ENCODE measurements around the gene HAO2. TPM values are rescaled to one million over a fixed set of nuclear protein-coding genes. Genes with fewer than 3 reads are reported as not detected.

HAO2 gene
- total RNA-seq, 2 experiments from 2014 or later: not detected

- CTCF ChIA-PET: no interaction called here
- ATAC-seq: no peak
- Mint-ChIP-seq H3K9me3 (no peaks in the 10 kb centered on the region), H3K27ac (no peak overlapping the region), H3K27me3 (peaks cover 9% of the 10 kb centered on the region), H3K4me3 (no peak overlapping the region), H3K4me1 (ENCODE audit: low read depth) (no peaks in the 10 kb centered on the region), H3K36me3 (ENCODE audit: low read depth) (no peaks in the 10 kb centered on the region)
- intact Hi-C loops (cut with micrococcal nuclease): no loop called here
- no peak for DNase-seq
- TF ChIP-seq CTCF (IDR thresholded peaks at IDR 0.05): no peak
- POLR2A ChIA-PET: no interaction called here
These were observed 31.7 kb upstream of the HAO2 start for GRCh38 chr1:119336848-119337247.

- CTCF ChIA-PET: no interaction called here
- no peak for ATAC-seq
- no peak for TF ChIP-seq CTCF (IDR thresholded peaks at IDR 0.05)
- H3K9me3 Mint-ChIP-seq: no peaks in the 10 kb centered on the region
- no peaks in the 10 kb centered on the region for H3K4me1 Mint-ChIP-seq (ENCODE audit: low read depth)
- peaks cover 10% of the 10 kb centered on the region for H3K27me3 Mint-ChIP-seq
- H3K36me3 Mint-ChIP-seq (ENCODE audit: low read depth): no peaks in the 10 kb centered on the region
- POLR2A ChIA-PET: no interaction called here
- H3K27ac Mint-ChIP-seq: no peak overlapping the region
- no peak overlapping the region for H3K4me3 Mint-ChIP-seq
- intact Hi-C loops (cut with micrococcal nuclease): no loop called here
- DNase-seq: no peak
These were observed 30.6 kb upstream of the HAO2 start for GRCh38 chr1:119338004-119338403.

GRCh38 chr1:119338757-119339156 lies 29.8 kb upstream of the HAO2 start:
- no peak overlapping the region for H3K4me3 Mint-ChIP-seq
- TF ChIP-seq CTCF (IDR thresholded peaks at IDR 0.05): no peak
- DNase-seq (no peak), ATAC-seq (no peak)
- H3K36me3 Mint-ChIP-seq (ENCODE audit: low read depth): no peaks in the 10 kb centered on the region
- H3K4me1 Mint-ChIP-seq (ENCODE audit: low read depth): no peaks in the 10 kb centered on the region
- ChIA-PET POLR2A (no interaction called here), CTCF (no interaction called here)
- no peak overlapping the region for H3K27ac Mint-ChIP-seq
- peaks cover 11% of the 10 kb centered on the region for H3K27me3 Mint-ChIP-seq
- H3K9me3 Mint-ChIP-seq: no peaks in the 10 kb centered on the region
- intact Hi-C loops (cut with micrococcal nuclease): no loop called here

DNA sequence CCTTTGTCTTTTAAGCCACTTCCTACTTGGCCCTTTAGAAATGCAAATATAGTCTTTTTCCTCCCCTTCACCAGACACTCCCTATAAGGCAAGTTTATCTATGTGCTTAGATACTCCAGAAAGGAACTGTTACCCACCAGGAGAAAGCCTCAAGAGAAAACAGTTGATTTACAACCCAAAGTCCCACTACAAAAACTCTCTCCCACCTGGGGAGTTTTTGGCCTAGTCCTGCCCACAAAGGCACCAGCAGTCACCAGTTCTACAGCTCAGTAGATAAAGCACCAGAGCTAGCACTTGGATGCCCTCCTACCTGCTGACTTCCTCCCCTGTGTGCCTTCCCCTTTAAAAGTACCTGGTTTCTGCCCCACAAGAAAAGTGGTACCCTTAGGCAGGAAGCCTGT lies 27.7 kb upstream of the HAO2 start:
- intact Hi-C loops (cut with micrococcal nuclease): no loop called here
- DNase-seq: no peak
- ATAC-seq: no peak
- POLR2A ChIA-PET: no interaction called here
- Mint-ChIP-seq H3K36me3 (ENCODE audit: low read depth) (no peaks in the 10 kb centered on the region), H3K27me3 (peaks cover 14% of the 10 kb centered on the region), H3K27ac (no peak overlapping the region), H3K9me3 (peaks cover 3% of the 10 kb centered on the region), H3K4me3 (no peak overlapping the region), H3K4me1 (ENCODE audit: low read depth) (no peaks in the 10 kb centered on the region)
- TF ChIP-seq CTCF (IDR thresholded peaks at IDR 0.05): no peak
- CTCF ChIA-PET: no interaction called here

- intact Hi-C loops (cut with micrococcal nuclease): no loop called here
- no peak overlapping the region for H3K27ac Mint-ChIP-seq
- TF ChIP-seq CTCF (IDR thresholded peaks at IDR 0.05): no peak
- no peaks in the 10 kb centered on the region for H3K4me1 Mint-ChIP-seq (ENCODE audit: low read depth)
- peaks cover 3% of the 10 kb centered on the region for H3K9me3 Mint-ChIP-seq
- H3K4me3 Mint-ChIP-seq: no peak overlapping the region
- peaks cover 14% of the 10 kb centered on the region for H3K27me3 Mint-ChIP-seq
- H3K36me3 Mint-ChIP-seq (ENCODE audit: low read depth): no peaks in the 10 kb centered on the region
- POLR2A ChIA-PET: no interaction called here
- no peak for ATAC-seq
- no peak for DNase-seq
- CTCF ChIA-PET: no interaction called here
These were observed 27.1 kb upstream of the HAO2 start for GRCh38 chr1:119341372-119341947.
